Measurements from ENCODE around the gene NKX1-1.
"Not testable (repeated sequence)": the region's sequence is repeated elsewhere in the genome, so short reads cannot be mapped to it uniquely, and the experiment has no call there.

The NKX1-1 gene

DNA sequence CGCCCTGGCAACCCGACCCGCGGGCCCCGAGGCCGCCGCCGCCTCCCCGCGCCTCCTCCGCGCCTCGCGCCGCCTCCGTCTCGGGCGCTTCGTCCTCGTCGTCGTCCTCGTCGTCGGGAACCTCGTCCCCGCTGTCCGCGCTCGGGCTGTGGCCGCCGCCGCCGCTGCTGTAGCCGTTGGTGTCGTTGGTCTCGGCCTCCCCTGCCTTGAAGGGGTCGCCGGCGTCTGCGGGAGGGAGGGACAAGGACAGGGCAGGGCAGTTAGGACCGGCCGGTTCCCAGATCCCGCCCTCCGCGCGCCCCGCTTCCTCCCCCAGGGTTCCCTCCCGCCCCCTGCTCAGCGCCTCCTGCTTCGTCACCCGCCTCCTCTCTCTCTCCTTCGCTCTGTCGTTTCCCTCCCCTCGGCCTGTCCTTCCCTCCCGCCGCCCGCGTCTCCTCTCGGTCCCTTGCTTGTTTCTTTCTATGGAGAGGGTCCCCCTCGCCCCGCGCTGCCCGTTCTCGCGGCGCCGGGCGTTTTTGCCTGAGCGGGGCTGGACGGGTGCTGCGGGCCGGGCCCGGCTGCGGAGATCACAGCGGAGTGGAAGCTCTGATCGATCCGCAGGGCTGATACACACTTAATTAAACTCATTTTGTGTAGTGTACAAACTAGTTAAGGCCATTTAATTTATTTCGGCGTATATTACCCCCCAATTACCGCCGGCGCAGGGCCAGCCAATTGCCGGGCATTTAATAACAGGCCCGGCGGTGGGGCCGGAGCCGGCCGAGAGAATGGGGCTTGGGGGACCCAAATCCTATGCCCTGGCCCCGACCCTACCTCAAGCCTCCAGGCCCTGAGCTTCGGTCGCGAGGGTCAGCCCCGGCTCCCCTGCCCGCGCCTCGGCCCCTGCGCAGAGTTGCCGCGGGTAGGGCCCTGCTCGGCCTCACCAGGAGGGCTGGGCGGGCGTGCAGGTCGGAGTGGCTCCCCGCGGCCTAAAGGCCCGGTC, 2.4 kb downstream of the NKX1-1 start:
- peak; percentile 30 for DNase-seq

DNA sequence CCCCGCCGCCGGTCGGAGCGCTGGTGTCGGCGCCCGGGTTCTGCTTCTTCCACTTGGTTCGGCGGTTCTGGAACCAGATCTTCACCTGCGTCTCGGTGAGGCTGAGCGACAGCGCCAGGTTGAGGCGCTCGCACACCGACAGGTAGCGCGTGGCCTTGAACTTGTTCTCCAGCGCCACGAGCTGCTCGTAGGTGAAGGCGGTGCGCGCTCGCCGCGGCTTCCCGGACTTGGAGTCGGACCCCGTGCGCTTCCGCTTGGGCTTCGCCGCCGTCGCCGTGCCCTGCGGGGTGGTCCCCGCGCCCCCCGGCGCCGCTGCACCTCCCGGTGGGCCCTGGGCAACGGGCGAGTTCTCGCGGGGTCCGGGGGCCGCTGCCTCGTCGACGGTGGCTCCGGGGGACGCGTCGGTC, 3.1 kb downstream of the NKX1-1 start:
- no peak for DNase-seq

DNA sequence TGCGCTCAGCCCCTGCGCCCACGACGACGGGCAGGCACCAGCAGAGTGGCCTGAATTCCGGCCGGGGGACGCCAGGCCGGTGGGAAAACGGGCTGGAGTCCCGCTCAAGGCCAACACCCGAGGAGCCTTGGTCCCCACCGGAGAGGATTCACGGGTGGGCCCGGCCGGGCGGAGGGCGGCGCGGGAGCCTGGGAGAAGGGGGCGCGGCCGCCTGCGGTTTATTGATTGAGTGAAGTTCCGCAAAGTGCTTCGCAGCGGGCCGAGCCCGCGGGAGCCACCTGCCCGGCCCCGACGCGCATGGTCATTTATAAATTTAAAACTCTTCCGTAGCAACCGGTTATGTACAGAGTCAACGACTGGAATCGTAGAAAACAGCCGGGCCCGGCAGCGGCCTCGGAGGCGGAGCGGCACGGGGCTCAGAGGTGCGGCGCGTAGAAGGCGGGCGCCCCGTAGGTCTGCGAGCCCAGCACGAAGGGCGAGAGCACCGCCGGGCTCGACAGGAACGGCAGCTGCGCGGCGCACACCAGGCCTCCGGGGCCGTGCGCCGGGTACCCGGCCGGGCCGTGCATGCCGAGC, 3.6 kb downstream of the NKX1-1 start:
- peak; percentile 29 for DNase-seq

DNA sequence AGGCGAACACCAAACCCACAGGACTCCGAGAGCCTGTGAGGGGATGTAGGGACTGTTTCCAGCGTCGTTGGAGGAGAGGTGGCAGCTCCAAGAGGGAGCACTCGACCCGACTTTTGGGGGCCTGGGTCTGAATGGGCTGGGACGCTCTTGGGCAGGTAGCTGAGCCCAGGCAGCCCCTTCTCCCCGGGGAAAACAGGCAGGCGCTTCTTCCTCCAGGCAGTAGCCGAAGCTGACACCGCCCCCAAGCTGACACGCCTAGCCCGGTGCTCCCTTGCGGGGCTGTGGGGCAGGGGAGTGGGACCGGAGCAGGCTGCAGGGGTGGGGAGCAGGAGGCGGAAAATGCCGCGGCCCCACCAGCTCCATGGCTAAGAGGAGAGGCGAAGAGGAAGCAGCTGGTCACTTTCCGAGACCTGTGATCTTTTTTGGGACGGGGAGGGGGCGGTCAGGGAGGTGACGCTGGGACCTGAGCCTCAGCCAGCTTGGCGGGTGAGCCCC, 4.2 kb downstream of the NKX1-1 start:
- no peak for DNase-seq

DNA sequence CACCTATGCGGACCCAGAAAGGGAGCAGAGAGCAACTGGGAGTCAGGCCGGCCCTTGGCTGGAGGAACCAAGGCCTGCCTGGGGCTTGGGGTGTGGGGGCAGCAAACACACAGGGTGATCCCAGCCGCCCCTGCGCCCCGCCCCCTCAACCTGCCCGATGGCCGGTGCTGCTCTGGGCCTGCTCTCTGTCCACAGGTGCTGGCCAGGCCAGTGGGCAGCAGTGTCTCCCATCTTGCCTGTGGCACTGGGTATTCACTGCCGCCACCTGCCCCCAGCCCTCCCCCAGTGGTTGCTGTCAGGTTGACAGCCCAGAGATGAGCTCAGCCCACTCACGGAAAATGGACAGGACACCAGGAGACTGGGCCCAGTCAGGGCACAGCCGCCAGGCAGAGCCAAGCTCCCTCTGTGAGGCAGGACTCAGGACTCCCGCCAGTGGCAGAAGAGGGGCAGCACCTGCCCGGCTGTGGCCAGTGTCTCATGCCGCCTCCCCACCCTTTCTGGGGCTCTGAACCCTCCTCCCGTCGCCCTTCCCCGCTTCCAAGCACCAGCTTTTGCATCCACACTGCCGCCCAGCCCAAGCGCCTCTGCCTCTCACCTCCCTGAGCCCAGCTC, 4.7 kb downstream of the NKX1-1 start:
- DNase-seq = peak; percentile 27

DNA sequence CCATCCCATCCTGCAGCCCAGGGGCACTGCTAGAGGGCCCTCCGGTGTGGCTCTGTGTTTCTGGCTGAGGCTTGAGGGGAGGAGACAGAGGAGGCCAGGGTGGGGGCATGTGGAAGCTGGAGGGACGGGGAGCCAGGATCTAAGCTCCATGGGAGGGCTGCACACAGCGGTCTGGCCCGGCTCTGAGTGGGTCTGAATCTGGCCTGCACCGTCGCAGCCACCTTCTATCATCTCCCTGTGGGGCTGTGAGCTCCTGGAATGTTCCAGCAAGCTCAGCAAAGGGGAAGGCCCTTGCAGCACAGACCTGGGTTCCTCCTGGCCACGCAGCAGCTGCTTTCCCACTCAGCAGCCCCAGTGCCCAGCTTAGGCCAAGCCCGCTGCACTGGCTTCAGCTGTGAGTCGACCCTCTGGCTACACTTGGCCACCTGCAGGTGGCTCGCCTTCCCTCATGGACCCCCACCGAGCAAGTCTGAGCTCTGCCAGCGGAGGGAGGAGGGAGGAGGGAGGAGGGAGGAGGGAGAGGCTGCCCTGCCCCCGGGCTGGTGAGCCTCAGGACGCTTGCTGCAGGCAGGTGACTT, 5.3 kb downstream of the NKX1-1 start:
- no peak for DNase-seq

DNA sequence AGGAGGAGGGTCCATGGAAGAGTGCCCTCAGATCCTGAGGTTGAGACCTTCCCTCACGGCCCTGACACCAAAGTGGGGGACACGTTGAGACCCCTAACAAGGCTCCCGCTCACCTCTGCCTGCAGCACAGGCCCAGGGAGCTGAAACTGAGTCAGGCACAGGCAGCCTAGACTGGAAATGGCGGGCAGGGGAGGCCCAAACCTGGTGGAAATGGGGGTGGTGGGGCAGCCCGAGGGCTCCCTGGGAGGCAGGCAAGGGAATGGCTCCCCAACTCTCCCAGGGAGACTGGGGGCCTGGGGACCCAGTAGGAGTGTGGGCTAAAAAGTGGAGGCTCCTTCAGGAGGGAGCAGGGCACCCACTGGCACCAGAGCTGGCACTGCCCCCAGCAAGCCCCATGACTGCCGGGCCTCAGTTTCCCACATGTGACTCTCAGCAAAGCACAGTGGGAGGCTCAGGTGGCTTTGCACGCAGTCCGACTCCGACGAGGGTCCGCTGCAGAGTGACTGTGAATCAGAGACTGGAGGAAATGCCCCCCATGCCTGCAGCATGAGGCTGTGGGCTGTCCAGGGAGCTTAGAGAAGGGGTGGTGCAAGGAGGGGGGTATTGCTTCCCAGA, 5.9 kb downstream of the NKX1-1 start:
- DNase-seq = peak; percentile 24

DNA sequence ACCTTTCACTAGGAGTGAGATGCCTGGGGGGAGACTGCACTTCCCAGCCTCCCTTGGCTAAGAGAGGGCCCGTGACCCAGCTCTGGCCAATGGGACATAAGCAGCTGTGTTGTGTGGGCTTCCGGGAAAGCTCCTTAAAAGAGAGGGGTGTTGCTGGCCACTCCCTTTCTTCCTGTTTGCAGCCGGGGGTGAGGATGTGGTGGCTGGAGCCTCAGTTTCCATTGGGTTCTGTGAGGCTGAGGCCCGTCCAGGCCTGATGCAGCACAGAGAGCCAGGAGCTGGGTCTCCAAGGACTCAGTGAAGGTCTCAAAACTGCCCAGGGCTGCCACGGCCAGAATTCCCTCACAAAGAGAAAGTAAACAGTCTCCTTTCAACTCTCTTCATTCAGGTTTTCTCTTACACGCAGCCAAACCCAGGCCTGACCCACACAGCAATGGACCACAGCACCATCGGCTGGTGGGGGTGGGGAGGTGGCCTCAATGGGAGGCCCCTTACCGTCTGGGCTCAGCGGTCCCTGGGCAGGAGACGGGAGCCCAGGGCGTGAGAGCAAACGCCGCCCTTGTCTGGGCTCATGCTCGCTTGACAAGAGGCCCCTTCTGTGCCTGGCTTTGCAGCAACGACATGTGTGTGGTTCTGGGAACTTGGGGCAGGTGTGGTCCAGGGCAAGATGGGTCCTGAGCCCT, 6.6 kb downstream of the NKX1-1 start:
- DNase-seq = no peak

DNA sequence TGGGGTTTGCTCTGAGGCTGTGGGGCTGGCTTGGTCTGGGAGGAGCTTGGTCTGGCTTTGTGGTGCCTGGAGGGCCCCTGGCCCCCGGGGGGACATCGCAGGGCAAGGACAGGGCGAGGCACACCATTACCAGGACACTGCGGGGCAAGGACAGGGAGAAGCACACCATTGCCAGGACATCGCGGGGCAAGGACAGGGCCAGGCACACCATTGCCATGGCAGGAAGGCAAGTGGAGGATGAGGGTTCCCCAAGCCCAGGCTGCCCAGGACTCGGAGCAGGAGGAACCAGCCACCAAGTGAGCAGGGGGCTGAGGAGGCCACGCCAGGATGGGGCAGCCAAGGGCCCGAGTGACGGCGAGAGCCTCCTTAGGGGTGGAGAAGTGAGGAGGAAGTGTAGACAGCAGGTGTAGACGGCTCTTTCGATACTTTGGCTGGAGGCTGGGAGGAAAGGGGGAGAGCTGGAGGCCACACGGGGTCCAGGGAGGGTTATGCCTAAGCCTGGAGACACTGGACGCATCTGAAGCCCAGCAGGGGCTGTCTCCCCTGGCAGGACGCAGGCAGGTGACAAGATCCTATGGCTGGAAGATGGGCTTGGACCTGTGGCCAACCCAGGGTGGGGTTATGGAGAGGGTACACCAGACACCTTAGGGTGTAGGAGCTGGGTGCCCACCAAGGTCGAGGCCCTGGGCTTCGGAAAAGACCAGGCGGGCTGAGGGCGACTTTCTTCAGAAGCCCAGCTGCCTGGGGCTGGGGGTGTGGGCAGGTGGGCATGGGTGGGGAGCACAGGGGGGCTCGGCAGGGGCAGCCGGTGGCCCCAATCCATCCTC, 7.3 kb downstream of the NKX1-1 start:
- DNase-seq = peak; percentile 24

DNA sequence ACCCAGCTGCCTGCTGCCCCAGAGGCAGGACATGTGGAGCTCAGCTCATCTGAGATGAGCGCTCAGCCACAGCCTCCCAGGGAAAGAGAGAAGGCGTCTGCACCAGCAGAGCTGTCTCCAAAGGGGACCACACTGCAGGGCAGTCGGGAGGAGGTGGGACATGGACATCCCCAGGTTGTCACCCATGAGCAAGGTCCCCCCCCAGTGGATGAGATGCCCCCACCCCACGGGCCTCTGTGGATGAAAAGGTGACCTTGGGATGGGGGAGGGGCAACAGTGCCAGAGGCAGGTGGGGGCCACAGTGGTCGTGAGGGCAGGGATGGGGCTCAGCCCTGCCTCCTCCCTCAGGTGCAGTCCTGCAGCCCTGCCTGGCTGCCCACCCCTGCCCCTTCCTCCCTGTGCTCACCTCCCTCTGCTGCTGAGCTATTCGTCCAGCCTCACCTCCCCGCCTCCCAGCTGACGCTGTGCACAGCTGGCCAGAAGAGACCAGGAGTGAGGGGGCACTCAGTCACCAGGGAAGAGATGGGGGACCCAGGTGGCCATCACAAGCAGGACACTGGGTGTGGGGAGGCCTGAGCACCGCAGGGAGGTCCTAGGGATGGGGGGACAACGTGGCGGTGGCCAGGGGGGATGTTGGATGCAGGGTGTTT, 9.3 kb downstream of the NKX1-1 start:
- DNase-seq = peak; percentile 26

DNA sequence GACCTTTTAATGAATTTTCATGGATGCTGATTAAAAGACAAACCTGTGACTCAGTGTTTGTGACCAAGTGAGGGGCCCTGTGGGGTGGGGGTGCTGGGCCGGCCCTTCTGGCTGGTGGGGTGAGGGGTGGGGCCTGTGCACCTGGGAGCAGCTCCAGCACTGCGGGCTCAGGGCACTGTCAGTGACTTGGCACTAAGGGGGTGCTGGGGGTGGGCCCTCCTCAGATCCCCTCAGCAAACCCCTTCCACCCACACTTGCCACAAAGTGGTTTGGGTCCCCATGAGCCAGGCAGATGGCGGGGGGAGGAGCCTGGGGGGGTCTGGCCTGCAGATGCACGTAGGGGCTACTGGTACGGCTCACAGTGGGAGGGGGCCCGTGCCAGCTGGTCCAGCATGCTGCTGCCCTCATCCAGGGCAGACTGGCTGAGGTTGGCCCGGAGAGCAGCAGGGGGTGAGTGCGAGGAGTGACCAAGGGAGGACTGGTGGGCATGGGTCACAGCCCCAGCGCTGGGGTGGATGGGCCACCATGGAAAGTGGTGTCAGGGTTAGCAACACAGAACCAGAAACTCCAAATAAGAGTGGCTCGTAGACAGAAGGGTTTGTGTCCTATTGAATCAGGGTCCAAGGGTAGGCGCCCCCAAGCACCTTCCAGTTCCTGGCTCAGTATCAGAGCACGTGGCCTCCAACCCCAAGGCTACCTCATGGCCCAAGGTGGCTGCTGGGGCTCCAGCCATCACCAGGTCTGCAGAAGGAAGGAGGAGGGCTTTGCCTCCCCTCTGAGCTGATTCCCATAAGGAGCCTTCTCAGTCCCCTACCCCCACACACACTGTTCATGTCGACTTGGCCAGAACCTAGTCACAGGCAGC, 10.1 kb downstream of the NKX1-1 start:
- DNase-seq = no peak

DNA sequence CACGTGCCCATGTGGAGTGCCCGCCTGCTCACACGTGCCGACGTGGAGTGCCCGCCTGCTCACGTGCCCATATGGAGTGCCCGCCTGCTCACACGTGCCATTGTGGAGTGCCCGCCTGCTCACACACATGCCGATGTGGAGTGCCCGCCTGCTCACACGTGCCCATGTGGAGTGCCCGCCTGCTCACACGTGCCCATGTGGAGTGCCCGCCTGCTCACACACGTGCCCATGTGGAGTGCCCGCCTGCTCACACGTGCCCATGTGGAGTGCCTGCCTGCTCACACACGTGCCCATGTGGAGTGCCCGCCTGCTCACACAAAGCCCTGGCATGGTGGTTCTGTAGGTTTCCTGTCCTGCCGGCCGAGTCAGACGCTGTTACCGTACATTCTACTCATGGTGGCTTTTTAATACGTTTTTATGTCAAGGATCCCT, 10.8 kb downstream of the NKX1-1 start:
- DNase-seq = not testable (repeated sequence)

DNA sequence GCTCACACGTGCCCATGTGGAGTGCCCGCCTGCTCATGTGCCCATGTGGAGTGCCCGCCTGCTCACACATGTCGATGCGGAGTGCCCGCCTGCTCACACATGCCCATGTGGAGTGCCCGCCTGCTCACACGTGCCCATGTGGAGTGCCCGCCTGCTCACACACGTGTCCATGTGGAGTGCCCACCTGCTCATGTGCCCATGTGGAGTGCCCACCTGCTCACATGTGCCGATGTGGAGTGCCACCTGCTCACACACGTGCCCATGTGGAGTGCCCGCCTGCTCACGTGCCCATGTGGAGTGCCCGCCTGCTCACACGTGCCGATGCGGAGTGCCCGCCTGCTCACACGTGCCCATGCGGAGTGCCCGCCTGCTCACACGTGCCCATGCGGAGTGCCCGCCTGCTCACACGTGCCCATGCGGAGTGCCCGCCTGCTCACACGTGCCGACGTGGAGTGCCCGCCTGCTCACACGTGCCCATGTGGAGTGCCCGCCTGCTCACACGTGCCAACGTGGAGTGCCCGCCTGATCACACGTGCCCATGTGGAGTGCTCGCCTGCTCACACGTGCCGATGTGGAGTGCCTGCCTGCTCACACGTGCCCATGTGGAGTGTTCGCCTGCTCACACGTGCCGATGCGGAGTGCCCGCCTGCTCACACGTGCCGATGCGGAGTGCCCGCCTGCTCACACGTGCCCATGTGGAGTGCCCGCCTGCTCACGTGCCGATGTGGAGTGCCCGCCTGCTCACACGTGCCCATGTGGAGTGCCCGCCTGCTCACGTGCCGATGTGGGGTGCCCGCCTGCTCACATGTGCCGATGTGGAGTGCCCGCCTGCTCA, 11.5 kb downstream of the NKX1-1 start:
- DNase-seq = not testable (repeated sequence)

DNA sequence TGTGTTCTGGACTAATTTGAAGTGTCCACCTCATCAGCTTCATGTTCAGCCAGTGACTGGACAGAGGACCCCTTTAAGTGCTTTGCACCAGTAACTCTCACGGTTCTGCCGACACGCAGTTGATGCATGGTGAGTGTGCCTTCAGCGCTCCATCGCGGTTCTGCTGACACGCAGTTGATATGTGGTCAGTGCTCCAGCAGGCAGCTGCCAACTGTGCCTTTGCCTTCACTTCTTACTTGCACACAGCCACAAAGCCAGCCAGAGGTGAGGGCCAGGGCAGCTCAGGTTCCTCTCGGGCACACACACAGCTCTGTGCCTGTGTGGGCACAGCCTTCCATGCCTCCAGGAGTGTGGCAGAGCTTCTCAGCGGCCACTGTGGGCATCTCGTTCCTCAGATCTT, 12.4 kb downstream of the NKX1-1 start:
- DNase-seq = no peak

DNA sequence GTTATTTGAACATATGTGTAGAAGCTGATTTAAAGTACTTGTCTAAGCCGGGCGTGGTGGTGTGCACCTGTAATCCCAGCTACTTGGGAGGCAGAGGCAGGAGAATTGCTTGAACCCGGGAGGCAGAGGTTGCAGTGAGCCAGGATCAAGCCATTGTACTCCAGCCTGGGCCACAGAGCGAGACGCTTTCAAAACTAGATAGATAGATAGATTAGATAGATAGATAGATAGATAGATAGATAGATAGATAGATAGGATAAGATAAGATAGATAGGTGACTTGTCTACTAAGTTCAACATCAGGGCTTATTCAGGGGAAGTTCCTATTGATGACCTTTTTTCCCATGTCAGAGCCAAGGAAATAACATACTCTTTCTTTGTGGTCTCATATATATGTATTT, 12.9 kb downstream of the NKX1-1 start:
- not testable (repeated sequence) for DNase-seq

DNA sequence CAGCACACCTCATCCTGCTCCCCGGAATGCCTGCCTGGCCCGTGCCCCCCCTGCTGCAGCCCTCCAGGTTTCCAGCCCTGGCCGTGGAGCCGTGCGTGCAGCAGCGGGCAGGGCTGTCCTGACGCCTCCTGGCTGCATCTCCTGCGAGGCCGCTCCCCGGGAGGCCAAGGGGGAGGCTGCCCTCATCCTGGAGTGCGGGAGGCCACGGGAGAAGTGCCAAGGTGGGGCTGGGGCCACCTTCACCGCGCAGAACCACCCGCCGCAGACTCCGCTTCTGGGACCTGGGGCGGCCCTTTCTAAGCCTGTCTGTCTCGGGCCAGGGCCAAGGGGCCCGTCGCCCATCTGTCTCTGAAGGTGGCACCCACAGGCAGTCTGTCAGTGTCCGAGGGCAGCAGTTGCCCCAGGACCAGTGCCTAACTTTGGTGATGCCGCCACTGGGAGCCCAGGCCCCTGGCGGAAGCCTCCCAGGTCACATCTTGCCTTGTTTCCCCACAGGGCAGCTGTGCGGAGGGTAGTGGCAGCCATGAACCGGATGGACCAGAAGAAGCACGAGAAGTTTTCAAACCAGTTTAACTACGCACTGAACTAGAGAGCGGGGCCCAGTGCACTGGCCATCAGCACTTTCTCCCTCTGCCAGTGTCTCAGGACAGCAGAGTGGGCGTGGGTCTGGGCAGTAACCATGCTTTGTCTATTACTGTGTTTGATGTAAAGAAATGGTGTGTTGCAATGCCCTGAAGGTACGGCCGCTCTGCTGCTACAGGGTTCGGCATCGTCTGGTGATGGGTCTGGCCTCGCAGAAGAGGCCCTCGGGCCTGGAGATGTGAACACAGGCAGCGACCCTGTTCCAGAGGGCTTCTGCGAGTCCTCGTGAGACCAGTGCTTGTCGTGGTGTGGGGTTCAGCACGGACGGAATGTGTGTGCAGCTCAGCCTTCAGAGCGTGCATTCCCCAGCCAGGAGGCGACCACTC, 20.6 kb downstream of the NKX1-1 start:
- no peak for DNase-seq

DNA sequence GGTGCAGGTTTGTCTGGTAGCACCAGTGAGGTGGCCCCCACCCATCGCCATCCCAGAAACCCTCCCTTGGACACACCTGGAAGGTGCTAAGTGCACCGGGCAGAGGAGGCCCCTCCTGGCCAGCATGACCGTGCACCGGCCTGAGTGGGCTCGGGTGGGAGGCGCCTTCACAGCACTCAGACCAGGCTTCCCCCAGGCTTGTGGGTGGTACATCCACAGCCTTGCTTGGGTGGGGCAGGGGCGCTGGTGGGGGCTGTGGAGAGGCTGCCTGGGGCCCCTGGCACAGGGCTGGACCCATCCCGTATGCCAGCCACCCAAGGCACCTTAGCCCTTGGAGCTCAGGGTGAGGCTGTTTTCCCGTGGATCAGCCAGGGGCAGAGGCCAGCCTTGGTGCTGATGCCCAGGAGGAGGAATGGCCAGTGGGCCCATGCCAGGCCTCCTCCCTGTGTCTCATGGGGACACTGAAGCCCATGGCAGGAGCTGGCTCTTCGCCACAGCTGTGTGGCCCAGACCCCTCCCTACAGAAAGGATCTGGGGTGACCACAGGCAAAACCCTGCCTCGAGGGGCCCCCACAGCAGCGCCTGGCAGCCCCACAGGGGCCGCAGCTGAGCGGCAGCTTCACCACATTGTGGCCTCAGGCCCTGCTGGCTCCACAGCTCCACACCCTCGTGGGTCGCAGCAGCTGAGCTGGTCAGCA, 21.4 kb downstream of the NKX1-1 start:
- DNase-seq = no peak
